Measurements from ENCODE around the gene FN3K.

The FN3K gene

GRCh38 chr17:82696916-82697807, 38.3 kb upstream of the FN3K start:
- H3K9ac ChIP-seq (ENCODE audit: low read length), result peak overlapping the region; percentile 49
- no peak overlapping the region for H3K4ac ChIP-seq (ENCODE audit: low read depth in 1 of 2, low read length in 2 of 2)
- WGBS, result 32% methylated on average over 48 of the region's 48 CpGs
- H3K79me1 ChIP-seq (replicated peaks; ENCODE audit: low read length, poor library complexity, severe bottlenecking), result peaks cover 16% of the 10 kb centered on the region
- no peak overlapping the region for H3K14ac ChIP-seq (ENCODE audit: low read length in 2 of 2)
- H3K4me1 ChIP-seq (ENCODE audit: control insufficient read depth, insufficient read depth, low read depth, low read length), result peaks cover 24% of the 10 kb centered on the region
- no peak overlapping the region for H3K27ac ChIP-seq (ENCODE audit: low read length, poor library complexity, severe bottlenecking)
- H3K18ac ChIP-seq (ENCODE audit: low read depth in 1 of 2, low read length in 2 of 2), result no peak overlapping the region
- no peak overlapping the region for H2BK12ac ChIP-seq (ENCODE audit: low read length in 2 of 2)
- H3K4me2 ChIP-seq (ENCODE audit: low read length, poor library complexity, severe bottlenecking), result peak overlapping the region; percentile 99
- no peak overlapping the region for H2AFZ ChIP-seq (ENCODE audit: low read depth, low read length)
- peaks cover 0 to 12% of the 10 kb centered on the region in 2 experiments for H3K36me3 ChIP-seq (ENCODE audit: control insufficient read depth in 1 of 2, insufficient read depth in 2 of 2, low read depth in 1 of 2, low read length in 2 of 2)
- DNase-seq, result no peak
- H3K9me3 ChIP-seq (ENCODE audit: control insufficient read depth, low read length), result peaks cover 11% of the 10 kb centered on the region
- no peak overlapping the region for H2AK5ac ChIP-seq (ENCODE audit: low read length, severe bottlenecking)
- H2BK120ac ChIP-seq (ENCODE audit: low read depth, low read length), result no peak overlapping the region
- no peak overlapping the region for H4K91ac ChIP-seq (ENCODE audit: low read length)
- H3K23ac ChIP-seq (ENCODE audit: low read length in 2 of 2), result peak overlapping the region in 1 of 2 experiments; percentile 79
- H3K27me3 ChIP-seq (ENCODE audit: control insufficient read depth in 1 of 2, insufficient read depth in 1 of 2, low read length in 2 of 2), result peaks cover 0 to 6% of the 10 kb centered on the region in 2 experiments
- H2BK15ac ChIP-seq (ENCODE audit: low read depth, poor library complexity, severe bottlenecking), result no peak overlapping the region
- H3K4me3 ChIP-seq (ENCODE audit: insufficient read depth in 1 of 2, low read depth in 1 of 2, low read length in 2 of 2), result peak overlapping the region; percentile 72 to 83
- no peak overlapping the region for H2BK5ac ChIP-seq (ENCODE audit: low read depth, low read length, poor library complexity, severe bottlenecking)
- no peak overlapping the region for H4K8ac ChIP-seq (ENCODE audit: low read length)

- no peak overlapping the region for H3K23ac ChIP-seq (ENCODE audit: low read length in 2 of 2)
- 6% methylated on average over 28 of the region's 32 CpGs for WGBS
Measured at GRCh38 chr17:82697808-82698064, 37.7 kb upstream of the FN3K start.

GRCh38 chr17:82698065-82698973, 37.1 kb upstream of the FN3K start, which contains the start of gene RAB40B:
TSS of gene RAB40B (minus strand) at chr17:82698698. CDS start at chr17:82698596, 102 bp downstream.
- Histone ChIP-seq H2BK5ac (ENCODE audit: low read depth, low read length, poor library complexity, severe bottlenecking) (no peak within 1 kb of the TSS), H2AK5ac (ENCODE audit: low read length, severe bottlenecking) (no peak within 1 kb of the TSS), H3K9ac (ENCODE audit: low read length) (peak within 1 kb of the TSS; percentile 64), H2BK120ac (ENCODE audit: low read depth, low read length) (no peak within 1 kb of the TSS), H3K4ac (ENCODE audit: low read depth in 1 of 2, low read length in 2 of 2) (peak within 1 kb of the TSS in 1 of 2 experiments; percentile 88), H3K4me3 (ENCODE audit: insufficient read depth in 1 of 2, low read depth in 1 of 2, low read length in 2 of 2) (peak within 1 kb of the TSS; percentile 83 to 85), H3K4me2 (ENCODE audit: low read length, poor library complexity, severe bottlenecking) (peak within 1 kb of the TSS; percentile 99), H3K27me3 (ENCODE audit: control insufficient read depth in 1 of 2, insufficient read depth in 1 of 2, low read length in 2 of 2) (peaks cover 4 to 6% of the 10 kb centered on the region in 2 experiments), H4K8ac (ENCODE audit: low read length) (no peak within 1 kb of the TSS), H3K36me3 (ENCODE audit: control insufficient read depth in 1 of 2, insufficient read depth in 2 of 2, low read depth in 1 of 2, low read length in 2 of 2) (peaks cover 0 to 10% of the 10 kb centered on the region in 2 experiments), H3K79me1 (replicated peaks; ENCODE audit: low read length, poor library complexity, severe bottlenecking) (peaks cover 15% of the 10 kb centered on the region), H3K9me3 (ENCODE audit: control insufficient read depth, low read length) (peaks cover 11% of the 10 kb centered on the region), H3K23ac (ENCODE audit: low read length in 2 of 2) (peak within 1 kb of the TSS in 1 of 2 experiments; percentile 75), H3K4me1 (ENCODE audit: control insufficient read depth, insufficient read depth, low read depth, low read length) (peaks cover 24% of the 10 kb centered on the region), H2BK15ac (ENCODE audit: low read depth, poor library complexity, severe bottlenecking) (no peak within 1 kb of the TSS), H2BK12ac (ENCODE audit: low read length in 2 of 2) (no peak within 1 kb of the TSS), H4K91ac (ENCODE audit: low read length) (peak within 1 kb of the TSS; percentile 1), H2AFZ (ENCODE audit: low read depth, low read length) (peak within 1 kb of the TSS; percentile 92), H3K14ac (ENCODE audit: low read length in 2 of 2) (peak within 1 kb of the TSS in 1 of 2 experiments; percentile 45), H3K18ac (ENCODE audit: low read depth in 1 of 2, low read length in 2 of 2) (peak within 1 kb of the TSS; percentile 8 to 93), H3K27ac (ENCODE audit: low read length, poor library complexity, severe bottlenecking) (no peak within 1 kb of the TSS)
- WGBS, result 1% methylated on average over 71 of the region's 112 CpGs
- DNase-seq, result peak; percentile 98

More at GRCh38 chr17:82697808-82698064, 37.7 kb upstream of the FN3K start:
- DNase-seq, result no peak
- Histone ChIP-seq H2AK5ac (ENCODE audit: low read length, severe bottlenecking) (no peak overlapping the region), H3K18ac (ENCODE audit: low read depth in 1 of 2, low read length in 2 of 2) (peak overlapping the region in 1 of 2 experiments; percentile 49), H3K27ac (ENCODE audit: low read length, poor library complexity, severe bottlenecking) (no peak overlapping the region), H2BK12ac (ENCODE audit: low read length in 2 of 2) (no peak overlapping the region), H3K79me1 (replicated peaks; ENCODE audit: low read length, poor library complexity, severe bottlenecking) (peaks cover 15% of the 10 kb centered on the region), H3K36me3 (ENCODE audit: control insufficient read depth in 1 of 2, insufficient read depth in 2 of 2, low read depth in 1 of 2, low read length in 2 of 2) (peaks cover 0 to 10% of the 10 kb centered on the region in 2 experiments), H3K4me1 (ENCODE audit: control insufficient read depth, insufficient read depth, low read depth, low read length) (peaks cover 24% of the 10 kb centered on the region), H2BK15ac (ENCODE audit: low read depth, poor library complexity, severe bottlenecking) (no peak overlapping the region), H2BK120ac (ENCODE audit: low read depth, low read length) (no peak overlapping the region), H4K91ac (ENCODE audit: low read length) (no peak overlapping the region), H3K14ac (ENCODE audit: low read length in 2 of 2) (no peak overlapping the region), H3K9me3 (ENCODE audit: control insufficient read depth, low read length) (peaks cover 11% of the 10 kb centered on the region), H3K4ac (ENCODE audit: low read depth in 1 of 2, low read length in 2 of 2) (no peak overlapping the region), H2BK5ac (ENCODE audit: low read depth, low read length, poor library complexity, severe bottlenecking) (no peak overlapping the region), H3K9ac (ENCODE audit: low read length) (peak overlapping the region; percentile 49), H2AFZ (ENCODE audit: low read depth, low read length) (no peak overlapping the region), H3K27me3 (ENCODE audit: control insufficient read depth in 1 of 2, insufficient read depth in 1 of 2, low read length in 2 of 2) (peaks cover 0 to 6% of the 10 kb centered on the region in 2 experiments), H4K8ac (ENCODE audit: low read length) (no peak overlapping the region), H3K4me2 (ENCODE audit: low read length, poor library complexity, severe bottlenecking) (peak overlapping the region; percentile 99), H3K4me3 (ENCODE audit: insufficient read depth in 1 of 2, low read depth in 1 of 2, low read length in 2 of 2) (peak overlapping the region; percentile 72 to 83)

All from mesenchymal stem cell (in vitro differentiated cells and primary cell).